GM23338 (cell line): Measurements from ENCODE around the gene GM2A. TPM values are rescaled to one million over a fixed set of nuclear protein-coding genes. Genes with fewer than 3 reads are reported as not detected.
A peak's percentile ranks its signal among the peaks of the same experiment; 100 is the strongest.

Source experiments
- ATAC-seq: fragments of 200-7000 bp; cut with Tn5 transposase; 3 replicates; pipeline ENCODE4 v1.9.1; 2020
- DNase-seq: peaks from one replicate; pipeline ENCODE4 v3.0.0-alpha.2; 2015; ENCODE audit warnings: low spot score
- H2AFZ ChIP-seq: fragments of 200-600 bp; sonication (generic); 2 replicates; pipeline ENCODE4 v1.8.0; 2016; ENCODE audit warnings: antibody characterized with exemption, mild to moderate bottlenecking, moderate library complexity
- H3F3A ChIP-seq: fragments of 200-600 bp; sonication (generic); replicated peaks from 2 replicates; pipeline ENCODE4 v1.8.0; 2017; ENCODE audit warnings: antibody characterized with exemption, mixed run types, low read depth
- H3K27ac ChIP-seq: fragments of 200-600 bp; sonication (generic); 2 replicates; pipeline ENCODE4 v1.6.1; 2016; ENCODE audit warnings: low read depth
- H3K27me3 ChIP-seq: fragments of 200-600 bp; sonication (generic); 2 replicates; pipeline ENCODE4 v1.8.0; 2016; ENCODE audit warnings: mild to moderate bottlenecking, mixed run types, moderate library complexity; ENCODE audit not compliant: insufficient read depth
- H3K36me3 ChIP-seq: fragments of 200-600 bp; sonication (generic); 2 replicates; pipeline ENCODE4 v1.8.0; 2016; ENCODE audit warnings: mild to moderate bottlenecking; ENCODE audit not compliant: insufficient read depth
- H3K4me1 ChIP-seq: fragments of 200-600 bp; sonication (generic); 2 replicates; pipeline ENCODE4 v1.8.0; 2016; ENCODE audit warnings: mild to moderate bottlenecking, moderate library complexity; ENCODE audit not compliant: insufficient read depth
- H3K4me2 ChIP-seq: fragments of 200-600 bp; sonication (generic); 2 replicates; pipeline ENCODE4 v1.7.1; 2017; ENCODE audit warnings: mixed run types
- H3K4me3 ChIP-seq: fragments of 200-600 bp; sonication (generic); 2 replicates; pipeline ENCODE4 v1.6.1; 2016; ENCODE audit warnings: mixed run types
- H3K79me2 ChIP-seq: fragments of 200-600 bp; sonication (generic); replicated peaks from 2 replicates; pipeline ENCODE4 v1.8.0; 2017; ENCODE audit warnings: mild to moderate bottlenecking; ENCODE audit not compliant: insufficient read depth
- H3K9me2 ChIP-seq: fragments of 200-600 bp; sonication (generic); 2 replicates; pipeline ENCODE4 v1.8.0; 2017; ENCODE audit not compliant: insufficient read depth
- H4K20me1 ChIP-seq: fragments of 200-600 bp; sonication (generic); replicated peaks from 2 replicates; pipeline ENCODE4 v1.8.0; 2017; ENCODE audit warnings: mild to moderate bottlenecking; ENCODE audit not compliant: insufficient read depth
- H3K27ac Mint-ChIP-seq: 2 replicates; pipeline ENCODE4 v1.8.0; 2020; ENCODE audit warnings: inconsistent platforms, mild to moderate bottlenecking, moderate library complexity, mixed read lengths
- H3K27me3 Mint-ChIP-seq: 3 replicates; pipeline ENCODE4 v1.8.0; 2022; ENCODE audit warnings: low read depth, mild to moderate bottlenecking, moderate library complexity, mixed read lengths, inconsistent platforms; ENCODE audit not compliant: insufficient read depth, poor library complexity
- H3K36me3 Mint-ChIP-seq: 3 replicates; pipeline ENCODE4 v1.8.0; 2021; ENCODE audit warnings: low read depth, mild to moderate bottlenecking, inconsistent platforms, moderate library complexity, mixed read lengths
- H3K4me1 Mint-ChIP-seq: 3 replicates; pipeline ENCODE4 v1.8.0; 2020; ENCODE audit warnings: mild to moderate bottlenecking, inconsistent platforms, mixed read lengths
- H3K4me3 Mint-ChIP-seq: 3 replicates; pipeline ENCODE4 v1.8.0; 2021; ENCODE audit warnings: moderate library complexity, mild to moderate bottlenecking, inconsistent platforms, mixed read lengths
- H3K9me3 Mint-ChIP-seq: 3 replicates; pipeline ENCODE4 v1.8.0; 2020; ENCODE audit warnings: moderate library complexity, mild to moderate bottlenecking, inconsistent platforms, mixed read lengths
- CREB1 ChIP-seq: fragments of 250-450 bp; sonication (Bioruptor Pico); IDR thresholded peaks from 2 replicates; pipeline ENCODE4 v1.5.0; 2020; ENCODE audit warnings: low read depth, mild to moderate bottlenecking, moderate library complexity
- CTCF ChIP-seq, 2 experiments: fragments of 200-600 bp in 1 of 2; sonication (generic) in 1 of 2; conservative IDR thresholded peaks; 2 replicates each; pipeline versions ENCODE4 v1.5.1 to v1.6.1; 2016 to 2017; ENCODE audit warnings: antibody characterized with exemption in 2 of 2, low read depth in 2 of 2, mild to moderate bottlenecking in 2 of 2, moderate library complexity in 1 of 2
- EZH2 ChIP-seq: fragments of 200-600 bp; sonication (generic); IDR thresholded peaks from one replicate; pipeline ENCODE4 v1.8.0; 2017; ENCODE audit warnings: antibody characterized with exemption, mild to moderate bottlenecking, low read depth; ENCODE audit not compliant: unreplicated experiment
- JUNB ChIP-seq: IDR thresholded peaks from one replicate; pipeline ENCODE4 v1.6.1; 2016; ENCODE audit warnings: antibody characterized with exemption; ENCODE audit not compliant: unreplicated experiment
- NANOG ChIP-seq: IDR thresholded peaks from 2 replicates; pipeline ENCODE4 v1.6.1; 2016; ENCODE audit warnings: antibody characterized with exemption, borderline replicate concordance
- POLR2AphosphoS5 ChIP-seq: IDR thresholded peaks from 2 replicates; pipeline ENCODE4 v1.6.1; 2016; ENCODE audit warnings: antibody characterized with exemption, low read depth
- REST ChIP-seq: IDR thresholded peaks from one replicate; pipeline ENCODE4 v1.6.1; 2018; ENCODE audit warnings: antibody characterized with exemption; ENCODE audit not compliant: unreplicated experiment
- ZNF331 ChIP-seq: fragments of 250-450 bp; sonication (Bioruptor Pico); IDR thresholded peaks from 2 replicates; pipeline ENCODE4 v1.5.0; 2020; ENCODE audit warnings: low read depth, mild to moderate bottlenecking, moderate library complexity
- polyA plus RNA-seq: library from polyadenylated mRNA; unstranded; fragments of >200 nt; fragmentation: Nextera tagmentation; extraction: Ambion mirVana; gene quantifications from 2 replicates; pipeline ENCODE4 v1.2.1, GENCODE V29; 2016
- total RNA-seq: library from RNA; depleted of rRNA; stranded (reverse); fragments of >200 nt; shearing (Covaris generic); gene quantifications from 2 replicates; pipeline ENCODE4 v1.2.3, GENCODE V29; 2014

GM2A gene
- total and polyA plus RNA-seq, 2 experiments from 2014 or later: 9.8 to 27.8 TPM

GRCh38 chr5:151233616-151234085 lies 19.3 kb upstream of the GM2A start (continued):
- TF ChIP-seq CTCF (conservative IDR thresholded peaks at IDR 0.05; ENCODE audit: low read depth in 2 of 2) (no peak), REST (no peak), NANOG (no peak)

DNA sequence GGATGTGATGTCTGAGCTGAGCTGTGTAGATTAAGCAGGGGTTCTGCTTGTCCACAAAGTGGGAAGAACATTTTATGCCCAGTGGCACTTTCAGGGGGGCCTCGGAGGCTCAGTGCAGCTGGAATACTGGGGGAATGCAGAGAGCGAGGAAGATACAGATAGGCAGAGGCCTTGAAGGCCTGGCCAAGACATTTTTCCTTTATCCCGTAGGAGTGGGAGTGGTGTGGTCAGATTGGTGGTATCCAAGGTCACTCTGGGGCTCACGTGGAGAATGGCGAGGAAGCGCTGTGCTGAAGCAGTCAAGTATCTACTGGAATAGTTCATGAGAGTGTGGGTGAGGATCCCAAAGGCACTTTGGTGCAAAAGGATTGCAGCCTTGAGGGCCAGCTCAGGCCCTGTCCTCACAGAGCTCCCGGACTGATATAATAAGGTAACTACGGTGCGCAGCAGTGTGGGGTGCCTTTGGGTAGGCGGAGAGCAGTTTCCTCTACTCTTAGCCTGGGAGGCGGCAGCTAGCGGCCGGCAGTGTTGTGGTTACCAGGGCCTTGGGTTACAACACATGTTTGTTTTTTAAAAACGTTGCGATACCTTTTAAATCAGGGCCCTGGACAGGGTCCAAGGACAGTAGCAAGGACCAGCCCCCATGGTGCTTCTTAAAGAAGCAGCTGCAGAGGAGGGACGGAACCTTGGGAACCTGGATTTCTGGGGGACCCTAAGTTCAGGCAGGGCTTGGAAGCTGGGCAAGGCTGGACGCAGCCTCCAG lies 18.3 kb upstream of the GM2A start:
- H2AFZ ChIP-seq: peak overlapping the region; percentile 87

More for the DNA sequence above, 18.3 kb upstream of the GM2A start:
- Mint-ChIP-seq H3K36me3 (no peaks in the 10 kb centered on the region), H3K27me3 (peaks cover 9% of the 10 kb centered on the region), H3K4me1 (peaks cover 17% of the 10 kb centered on the region), H3K4me3 (no peak overlapping the region; the same call in 2 of the 3 replicates), H3K9me3 (no peaks in the 10 kb centered on the region), H3K27ac (no peak overlapping the region)
- H3K4me3 ChIP-seq: no peak overlapping the region
- H3F3A ChIP-seq: no peaks in the 10 kb centered on the region
- H3K27me3 ChIP-seq: no peaks in the 10 kb centered on the region
- no peak for DNase-seq
- H3K4me1 ChIP-seq: peaks cover 17% of the 10 kb centered on the region
- ATAC-seq: no peak
- H3K36me3 ChIP-seq: no peaks in the 10 kb centered on the region
- TF ChIP-seq JUNB (no peak), ZNF331 (no peak), CTCF (conservative IDR thresholded peaks at IDR 0.05; ENCODE audit: low read depth in 2 of 2) (no peak), EZH2 (no peak), POLR2AphosphoS5 (no peak), NANOG (no peak), CREB1 (CRISPR knock-in tag) (no peak), REST (no peak)
- no peaks in the 10 kb centered on the region for H3K9me2 ChIP-seq
- H3K79me2 ChIP-seq: no peaks in the 10 kb centered on the region
- H3K27ac ChIP-seq: no peak overlapping the region
- no peak overlapping the region for H3K4me2 ChIP-seq
- H4K20me1 ChIP-seq: no peaks in the 10 kb centered on the region
